Neural progenitor cell (in vitro differentiated cells): Measurements from ENCODE around the gene ZNF844. TPM values are rescaled to one million over a fixed set of nuclear protein-coding genes. Genes with fewer than 3 reads are reported as not detected.

Experiments used
- DNase-seq: peaks from one replicate; pipeline ENCODE4 v3.0.0-alpha.2; 2016; ENCODE audit warnings: low spot score
- H2AFZ ChIP-seq: fragments of 200-600 bp; sonication (generic); replicated peaks from 2 replicates; pipeline ENCODE4 v1.6.1; 2016; ENCODE audit warnings: antibody characterized with exemption
- H3F3A ChIP-seq: fragments of 200-600 bp; sonication (generic); 2 replicates; pipeline ENCODE4 v1.6.1; 2016; ENCODE audit warnings: antibody characterized with exemption, low read depth
- H3K27ac ChIP-seq: fragments of 200-600 bp; sonication (generic); 2 replicates; pipeline ENCODE4 v1.5.1; 2016; ENCODE audit warnings: mild to moderate bottlenecking
- H3K27me3 ChIP-seq: fragments of 200-600 bp; sonication (generic); 2 replicates; pipeline ENCODE4 v1.6.1; 2016; ENCODE audit warnings: mild to moderate bottlenecking, moderate library complexity
- H3K36me3 ChIP-seq: fragments of 200-600 bp; sonication (generic); 2 replicates; pipeline ENCODE4 v1.5.1; 2016
- H3K4me1 ChIP-seq: fragments of 200-600 bp; sonication (generic); 2 replicates; pipeline ENCODE4 v1.6.1; 2016; ENCODE audit warnings: mixed run types
- H3K4me2 ChIP-seq: fragments of 200-600 bp; sonication (generic); 2 replicates; pipeline ENCODE4 v1.6.1; 2016
- H3K4me3 ChIP-seq: fragments of 200-600 bp; sonication (generic); 2 replicates; pipeline ENCODE4 v1.5.1; 2016
- H3K79me2 ChIP-seq: fragments of 200-600 bp; sonication (generic); 2 replicates; pipeline ENCODE4 v1.6.1; 2016; ENCODE audit warnings: low read depth
- H3K9ac ChIP-seq: fragments of 200-600 bp; sonication (generic); 2 replicates; pipeline ENCODE4 v1.6.1; 2016
- H3K9me3 ChIP-seq: fragments of 200-600 bp; sonication (generic); 2 replicates; pipeline ENCODE4 v1.5.1; 2016; ENCODE audit warnings: low read depth
- H4K20me1 ChIP-seq: fragments of 200-600 bp; sonication (generic); 2 replicates; pipeline ENCODE4 v1.6.1; 2016; ENCODE audit warnings: low read depth
- H3K27ac Mint-ChIP-seq: 3 replicates; pipeline ENCODE4 v1.8.0; 2021; ENCODE audit warnings: mixed read lengths
- H3K27me3 Mint-ChIP-seq: 2 replicates; pipeline ENCODE4 v1.8.0; 2022; ENCODE audit warnings: low read depth, mild to moderate bottlenecking, inconsistent platforms, moderate library complexity, mixed read lengths; ENCODE audit not compliant: insufficient read depth
- H3K36me3 Mint-ChIP-seq: 3 replicates; pipeline ENCODE4 v1.8.0; 2021; ENCODE audit warnings: mixed read lengths
- H3K4me1 Mint-ChIP-seq: 3 replicates; pipeline ENCODE4 v1.8.0; 2021; ENCODE audit warnings: mixed read lengths
- H3K4me3 Mint-ChIP-seq: 3 replicates; pipeline ENCODE4 v1.8.0; 2021; ENCODE audit warnings: mild to moderate bottlenecking, moderate library complexity, mixed read lengths
- H3K9me3 Mint-ChIP-seq: 3 replicates; pipeline ENCODE4 v1.8.0; 2020; ENCODE audit warnings: mixed read lengths
- EZH2 ChIP-seq: fragments of 200-600 bp; sonication (generic); IDR thresholded peaks from 2 replicates; pipeline ENCODE4 v1.6.1; 2017; ENCODE audit warnings: antibody characterized with exemption, mild to moderate bottlenecking, moderate library complexity
- EZH2phosphoT487 ChIP-seq: fragments of 200-600 bp; sonication (generic); IDR thresholded peaks from 2 replicates; pipeline ENCODE4 v1.6.1; 2017; ENCODE audit warnings: antibody characterized with exemption
- total RNA-seq: library from RNA; depleted of rRNA; stranded (reverse); fragments of >200 nt; gene quantifications from 2 replicates; pipeline ENCODE4 v1.2.3, GENCODE V29; 2015; ENCODE audit warnings: low replicate concordance
- TF ChIP-seq, protein P1 (sequence below): fragments of 200-600 bp; sonication (generic); IDR thresholded peaks from 2 replicates; pipeline ENCODE4 v1.5.1; 2017; ENCODE audit warnings: antibody characterized with exemption, mild to moderate bottlenecking

ZNF844 gene
- total RNA-seq, 1 donor from 2014 or later, result 16.5 TPM

DNA sequence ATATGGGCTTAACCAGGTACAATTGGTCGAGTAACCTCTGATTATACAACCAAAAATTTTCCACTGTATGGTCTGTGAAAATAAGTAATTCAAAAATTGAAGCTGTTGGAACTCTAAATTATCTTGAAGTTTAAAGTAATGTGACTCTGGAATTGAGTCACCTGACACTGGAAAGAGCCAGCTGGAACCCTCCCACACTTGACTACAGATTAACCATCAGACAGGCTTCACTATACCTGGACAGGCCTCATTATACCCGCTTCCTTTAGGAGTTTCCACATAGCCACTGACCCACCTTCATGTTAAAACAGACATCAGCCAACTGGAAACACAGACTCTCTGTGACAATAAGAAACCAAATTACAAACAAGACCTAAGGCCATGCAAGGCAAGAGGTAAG lies 30.3 kb upstream of the ZNF844 start:
- H3K27me3 ChIP-seq, result no peaks in the 10 kb centered on the region
- peaks cover 7% of the 10 kb centered on the region for H3F3A ChIP-seq
- Mint-ChIP-seq H3K27ac (no peak overlapping the region), H3K4me1 (peaks cover 7% of the 10 kb centered on the region), H3K4me3 (peak overlapping the region; percentile 84), H3K9me3 (peaks cover 62% of the 10 kb centered on the region), H3K27me3 (peaks cover 11% of the 10 kb centered on the region), H3K36me3 (peaks cover 43% of the 10 kb centered on the region)
- H3K9me3 ChIP-seq, result no peaks in the 10 kb centered on the region
- no peak overlapping the region for H3K27ac ChIP-seq
- DNase-seq, result no peak
- no peaks in the 10 kb centered on the region for H3K36me3 ChIP-seq
- peaks cover 5% of the 10 kb centered on the region for H3K4me1 ChIP-seq
- no peak overlapping the region for H2AFZ ChIP-seq
- H3K4me2 ChIP-seq, result peak overlapping the region; percentile 74
- H3K9ac ChIP-seq, result no peak overlapping the region
- TF ChIP-seq EZH2, result no peak
- peaks cover 8% of the 10 kb centered on the region for H3K79me2 ChIP-seq
- no peaks in the 10 kb centered on the region for H4K20me1 ChIP-seq
- H3K4me3 ChIP-seq, result peak overlapping the region; percentile 61

DNA sequence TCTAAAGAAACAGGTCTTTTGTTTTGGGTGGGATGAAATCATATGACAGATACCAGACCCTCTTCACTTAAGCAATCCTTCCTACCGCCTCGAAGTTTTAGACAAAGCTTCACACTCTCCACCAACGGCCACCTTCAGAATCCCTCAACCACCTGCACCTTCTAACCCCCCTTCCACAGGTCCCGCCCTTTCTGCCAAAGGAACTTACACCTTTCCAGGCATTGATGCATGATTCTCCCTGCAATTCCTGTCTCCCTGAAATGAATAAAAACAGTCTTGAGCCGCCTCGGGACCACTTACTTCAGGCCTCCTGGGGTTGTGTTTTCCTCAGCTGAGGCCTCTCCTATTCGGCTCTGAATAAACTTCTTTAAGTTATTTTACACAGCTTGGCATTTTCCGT lies 29.9 kb upstream of the ZNF844 start:
- peak overlapping the region; percentile 84 for H3K4me3 Mint-ChIP-seq
- H3K27ac Mint-ChIP-seq, result no peak overlapping the region
- H3K9me3 Mint-ChIP-seq, result peaks cover 64% of the 10 kb centered on the region
- no peaks in the 10 kb centered on the region for H4K20me1 ChIP-seq
- no peaks in the 10 kb centered on the region for H3K36me3 ChIP-seq
- peaks cover 5% of the 10 kb centered on the region for H3K4me1 ChIP-seq
- DNase-seq, result peak; percentile 22
- H3K4me2 ChIP-seq, result peak overlapping the region; percentile 74
- H3K27me3 Mint-ChIP-seq, result peaks cover 11% of the 10 kb centered on the region
- peaks cover 7% of the 10 kb centered on the region for H3K4me1 Mint-ChIP-seq
- H3K27me3 ChIP-seq, result no peaks in the 10 kb centered on the region
- H3K9ac ChIP-seq, result peak overlapping the region; percentile 46
- no peak for TF ChIP-seq EZH2
- no peak for TF ChIP-seq EZH2phosphoT487
- TF ChIP-seq, protein P1, sequence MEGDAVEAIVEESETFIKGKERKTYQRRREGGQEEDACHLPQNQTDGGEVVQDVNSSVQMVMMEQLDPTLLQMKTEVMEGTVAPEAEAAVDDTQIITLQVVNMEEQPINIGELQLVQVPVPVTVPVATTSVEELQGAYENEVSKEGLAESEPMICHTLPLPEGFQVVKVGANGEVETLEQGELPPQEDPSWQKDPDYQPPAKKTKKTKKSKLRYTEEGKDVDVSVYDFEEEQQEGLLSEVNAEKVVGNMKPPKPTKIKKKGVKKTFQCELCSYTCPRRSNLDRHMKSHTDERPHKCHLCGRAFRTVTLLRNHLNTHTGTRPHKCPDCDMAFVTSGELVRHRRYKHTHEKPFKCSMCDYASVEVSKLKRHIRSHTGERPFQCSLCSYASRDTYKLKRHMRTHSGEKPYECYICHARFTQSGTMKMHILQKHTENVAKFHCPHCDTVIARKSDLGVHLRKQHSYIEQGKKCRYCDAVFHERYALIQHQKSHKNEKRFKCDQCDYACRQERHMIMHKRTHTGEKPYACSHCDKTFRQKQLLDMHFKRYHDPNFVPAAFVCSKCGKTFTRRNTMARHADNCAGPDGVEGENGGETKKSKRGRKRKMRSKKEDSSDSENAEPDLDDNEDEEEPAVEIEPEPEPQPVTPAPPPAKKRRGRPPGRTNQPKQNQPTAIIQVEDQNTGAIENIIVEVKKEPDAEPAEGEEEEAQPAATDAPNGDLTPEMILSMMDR, result no peak
- H3K79me2 ChIP-seq, result peaks cover 8% of the 10 kb centered on the region
- H3K27ac ChIP-seq, result no peak overlapping the region
- peaks cover 43% of the 10 kb centered on the region for H3K36me3 Mint-ChIP-seq
- H3K9me3 ChIP-seq, result no peaks in the 10 kb centered on the region
- H2AFZ ChIP-seq, result no peak overlapping the region
- H3F3A ChIP-seq, result peaks cover 7% of the 10 kb centered on the region
- H3K4me3 ChIP-seq, result peak overlapping the region; percentile 61

DNA sequence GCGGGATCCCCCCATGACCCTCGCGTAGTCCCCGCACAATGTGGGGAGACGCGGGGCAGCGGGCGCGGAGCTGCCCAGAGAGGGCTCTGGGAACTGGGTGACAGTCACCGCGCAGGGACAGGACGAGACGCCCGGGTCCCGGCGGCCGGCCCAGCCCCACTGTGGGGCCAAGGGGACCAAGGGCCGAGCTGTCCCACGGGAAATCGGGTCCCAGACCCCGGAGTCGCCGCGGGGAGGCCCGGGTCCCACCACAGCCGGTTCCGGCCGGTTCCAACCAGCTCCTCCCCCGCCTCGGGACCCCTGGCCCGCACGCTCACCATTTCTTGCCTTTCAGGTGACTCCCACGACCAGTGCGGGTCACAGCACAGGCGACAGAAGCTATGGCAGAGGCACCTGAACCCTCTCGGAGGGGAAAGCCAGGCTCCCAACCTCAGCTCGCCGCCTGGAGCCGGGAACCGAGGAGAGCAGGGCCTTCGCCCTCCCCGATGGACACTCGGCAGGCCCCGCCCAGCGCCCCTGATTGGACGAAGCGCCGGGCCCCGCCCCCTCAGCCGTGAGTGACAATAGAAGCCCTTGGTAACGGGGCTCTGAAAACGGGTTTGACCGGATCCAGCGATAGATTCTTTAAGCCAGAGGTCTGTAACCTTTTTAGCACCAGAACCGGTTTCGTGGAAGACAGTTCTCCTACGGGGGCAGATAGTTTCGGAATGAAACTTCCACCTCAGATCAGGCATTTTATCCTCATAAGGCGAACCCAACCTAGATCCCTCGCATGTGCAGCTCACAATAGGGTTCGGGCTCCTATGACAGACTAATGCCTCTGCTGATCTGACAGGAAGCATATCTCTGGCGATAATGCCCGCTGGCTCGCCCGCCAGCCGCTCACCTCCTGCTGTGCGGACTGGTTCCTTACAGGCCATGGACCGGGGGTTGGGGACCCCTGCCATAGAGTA lies 29.0 kb upstream of the ZNF844 start, which contains the start of gene ZNF433:
Gene ZNF433, minus strand, starts transcription at position 460 of the 953 bp plus-strand sequence. Its CDS starts 140 bp downstream, at position 320.
- Histone ChIP-seq H3K9ac (peak within 1 kb of the TSS; percentile 46), H3K9me3 (no peaks in the 10 kb centered on the region), H3F3A (peaks cover 7% of the 10 kb centered on the region), H2AFZ (peak within 1 kb of the TSS; percentile 92), H3K79me2 (peaks cover 8% of the 10 kb centered on the region), H3K4me1 (peaks cover 5% of the 10 kb centered on the region), H3K27me3 (no peaks in the 10 kb centered on the region), H3K27ac (peak within 1 kb of the TSS; percentile 42), H3K36me3 (no peaks in the 10 kb centered on the region), H4K20me1 (no peaks in the 10 kb centered on the region), H3K4me2 (peak within 1 kb of the TSS; percentile 74), H3K4me3 (peak within 1 kb of the TSS; percentile 61)
- Mint-ChIP-seq H3K27ac (no peak within 1 kb of the TSS), H3K4me3 (peak within 1 kb of the TSS; percentile 90), H3K36me3 (peaks cover 40% of the 10 kb centered on the region), H3K9me3 (peaks cover 59% of the 10 kb centered on the region), H3K27me3 (peaks cover 11% of the 10 kb centered on the region), H3K4me1 (peaks cover 7% of the 10 kb centered on the region)
- DNase-seq, result peak; percentile 98
- TF ChIP-seq, protein P1, result no peak
- TF ChIP-seq EZH2 (no peak), EZH2phosphoT487 (no peak)
